MM.1S (cell line): ENCODE data around the gene OR6F1.

ENCODE experiments used
- DNase-seq: peaks from one replicate; pipeline ENCODE4 v3.0.0-alpha.2; 2015
- H2AFZ ChIP-seq: fragments of 300-600 bp; sonication (generic); 2 replicates; pipeline ENCODE4 v1.6.0; 2016; ENCODE audit warnings: antibody characterized with exemption, low read length
- H3F3A ChIP-seq: fragments of 300-600 bp; sonication (generic); 2 replicates; pipeline ENCODE4 v1.6.1; 2016; ENCODE audit warnings: mild to moderate bottlenecking, antibody characterized with exemption, low read length, moderate library complexity, mixed read lengths; ENCODE audit not compliant: insufficient read depth
- H3K27ac ChIP-seq: fragments of 300-600 bp; sonication (generic); 2 replicates; pipeline ENCODE4 v1.5.1; 2016; ENCODE audit warnings: mild to moderate bottlenecking, low read length
- H3K27me3 ChIP-seq: fragments of 300-600 bp; sonication (generic); replicated peaks from 2 replicates; pipeline ENCODE4 v1.6.0; 2016; ENCODE audit warnings: low read length; ENCODE audit not compliant: insufficient read depth
- H3K36me3 ChIP-seq: fragments of 300-600 bp; sonication (generic); replicated peaks from 2 replicates; pipeline ENCODE4 v1.6.1; 2016; ENCODE audit warnings: mild to moderate bottlenecking, low read length, mixed read lengths; ENCODE audit not compliant: insufficient read depth
- H3K4me1 ChIP-seq: fragments of 300-600 bp; sonication (generic); 2 replicates; pipeline ENCODE4 v1.6.1; 2016; ENCODE audit warnings: low read length, mixed read lengths
- H3K4me2 ChIP-seq: fragments of 300-600 bp; sonication (generic); 2 replicates; pipeline ENCODE4 v1.6.0; 2016; ENCODE audit warnings: low read depth, low read length
- H3K4me3 ChIP-seq: fragments of 300-600 bp; sonication (generic); 2 replicates; pipeline ENCODE4 v1.5.1; 2016; ENCODE audit warnings: low read length, mixed read lengths
- H3K79me2 ChIP-seq: fragments of 300-600 bp; sonication (generic); 2 replicates; pipeline ENCODE4 v1.6.1; 2016; ENCODE audit warnings: mixed run types, low read length, mixed read lengths
- H3K9ac ChIP-seq: fragments of 300-600 bp; sonication (generic); 2 replicates; pipeline ENCODE4 v1.6.1; 2016; ENCODE audit warnings: low read length, mixed read lengths
- H3K9me2 ChIP-seq: fragments of 300-600 bp; sonication (generic); replicated peaks from 2 replicates; pipeline ENCODE4 v1.6.1; 2016; ENCODE audit warnings: mild to moderate bottlenecking, low read length, mixed read lengths; ENCODE audit not compliant: insufficient read depth
- H3K9me3 ChIP-seq: fragments of 300-600 bp; sonication (generic); replicated peaks from 2 replicates; pipeline ENCODE4 v1.6.1; 2016; ENCODE audit warnings: mild to moderate bottlenecking, low read length, mixed read lengths; ENCODE audit not compliant: insufficient read depth
- H4K20me1 ChIP-seq: fragments of 300-600 bp; sonication (generic); 2 replicates; pipeline ENCODE4 v1.6.1; 2016; ENCODE audit warnings: mild to moderate bottlenecking, low read length, moderate library complexity, mixed read lengths; ENCODE audit not compliant: insufficient read depth
- EZH2 ChIP-seq: fragments of 300-600 bp; sonication (generic); optimal IDR thresholded peaks from 2 replicates; pipeline ENCODE3; 2017; ENCODE audit warnings: low read depth, mild to moderate bottlenecking, antibody characterized with exemption, low read length, mixed read lengths
- EZH2phosphoT487 ChIP-seq: fragments of 300-600 bp; sonication (generic); IDR thresholded peaks from 2 replicates; pipeline ENCODE4 v1.6.1; 2018; ENCODE audit warnings: antibody characterized with exemption, low read length
- TF ChIP-seq, protein P1 (sequence below): fragments of 300-600 bp; sonication (generic); IDR thresholded peaks from 2 replicates; pipeline ENCODE4 v1.5.1; 2016; ENCODE audit warnings: antibody characterized with exemption, low read length, mixed read lengths

Gene OR6F1

DNA sequence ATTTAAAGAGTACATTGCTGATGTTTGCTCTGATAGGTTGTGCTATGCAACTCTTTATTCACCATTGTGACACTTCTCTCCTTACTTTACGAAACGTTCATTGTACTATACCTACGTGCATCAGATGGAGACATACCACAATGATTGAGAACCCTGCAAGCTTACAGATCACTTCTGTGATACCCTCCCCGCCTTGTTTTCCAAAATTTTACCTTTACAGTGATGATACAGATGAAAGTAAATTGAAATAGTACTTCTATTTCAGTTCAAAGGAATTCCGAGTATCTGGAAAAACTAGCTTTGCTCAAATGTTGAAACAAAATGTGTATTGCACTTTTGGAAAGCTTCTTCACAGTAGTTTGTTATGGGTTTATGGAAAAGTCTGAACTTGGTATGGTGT, 25.3 kb upstream of the OR6F1 start:
- no peaks in the 10 kb centered on the region for H3K36me3 ChIP-seq
- TF ChIP-seq EZH2phosphoT487, result no peak
- TF ChIP-seq, protein P1, sequence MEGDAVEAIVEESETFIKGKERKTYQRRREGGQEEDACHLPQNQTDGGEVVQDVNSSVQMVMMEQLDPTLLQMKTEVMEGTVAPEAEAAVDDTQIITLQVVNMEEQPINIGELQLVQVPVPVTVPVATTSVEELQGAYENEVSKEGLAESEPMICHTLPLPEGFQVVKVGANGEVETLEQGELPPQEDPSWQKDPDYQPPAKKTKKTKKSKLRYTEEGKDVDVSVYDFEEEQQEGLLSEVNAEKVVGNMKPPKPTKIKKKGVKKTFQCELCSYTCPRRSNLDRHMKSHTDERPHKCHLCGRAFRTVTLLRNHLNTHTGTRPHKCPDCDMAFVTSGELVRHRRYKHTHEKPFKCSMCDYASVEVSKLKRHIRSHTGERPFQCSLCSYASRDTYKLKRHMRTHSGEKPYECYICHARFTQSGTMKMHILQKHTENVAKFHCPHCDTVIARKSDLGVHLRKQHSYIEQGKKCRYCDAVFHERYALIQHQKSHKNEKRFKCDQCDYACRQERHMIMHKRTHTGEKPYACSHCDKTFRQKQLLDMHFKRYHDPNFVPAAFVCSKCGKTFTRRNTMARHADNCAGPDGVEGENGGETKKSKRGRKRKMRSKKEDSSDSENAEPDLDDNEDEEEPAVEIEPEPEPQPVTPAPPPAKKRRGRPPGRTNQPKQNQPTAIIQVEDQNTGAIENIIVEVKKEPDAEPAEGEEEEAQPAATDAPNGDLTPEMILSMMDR, result no peak
- no peak for TF ChIP-seq EZH2
- H3K27ac ChIP-seq, result no peak overlapping the region
- no peak overlapping the region for H3K9ac ChIP-seq
- H3K9me3 ChIP-seq, result no peaks in the 10 kb centered on the region
- H4K20me1 ChIP-seq, result no peaks in the 10 kb centered on the region
- H2AFZ ChIP-seq, result no peak overlapping the region
- no peaks in the 10 kb centered on the region for H3K9me2 ChIP-seq
- H3K27me3 ChIP-seq, result no peaks in the 10 kb centered on the region
- no peaks in the 10 kb centered on the region for H3K79me2 ChIP-seq
- H3K4me1 ChIP-seq, result no peaks in the 10 kb centered on the region
- DNase-seq, result no peak
- no peak overlapping the region for H3K4me3 ChIP-seq
- no peaks in the 10 kb centered on the region for H3F3A ChIP-seq
- H3K4me2 ChIP-seq, result no peak overlapping the region

DNA sequence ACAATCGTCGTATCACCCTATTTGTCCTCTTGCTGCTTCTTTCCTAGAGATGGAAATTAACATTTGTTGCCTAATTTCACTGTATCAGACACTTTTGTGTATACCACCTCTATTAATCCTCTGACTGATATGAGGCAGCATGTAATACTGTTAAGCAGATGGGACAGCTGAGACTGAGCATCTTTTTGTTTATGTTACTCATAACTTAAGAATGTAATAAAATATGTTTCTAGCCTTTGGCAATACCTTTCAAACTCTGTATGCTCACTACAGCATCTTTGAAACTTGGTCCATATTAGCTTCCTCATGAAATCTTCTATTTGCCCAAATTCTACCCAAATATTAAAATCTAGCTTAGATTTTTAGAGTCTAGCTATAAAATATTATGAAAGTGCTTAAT, 24.3 kb upstream of the OR6F1 start:
- H3K27me3 ChIP-seq, result no peaks in the 10 kb centered on the region

DNA sequence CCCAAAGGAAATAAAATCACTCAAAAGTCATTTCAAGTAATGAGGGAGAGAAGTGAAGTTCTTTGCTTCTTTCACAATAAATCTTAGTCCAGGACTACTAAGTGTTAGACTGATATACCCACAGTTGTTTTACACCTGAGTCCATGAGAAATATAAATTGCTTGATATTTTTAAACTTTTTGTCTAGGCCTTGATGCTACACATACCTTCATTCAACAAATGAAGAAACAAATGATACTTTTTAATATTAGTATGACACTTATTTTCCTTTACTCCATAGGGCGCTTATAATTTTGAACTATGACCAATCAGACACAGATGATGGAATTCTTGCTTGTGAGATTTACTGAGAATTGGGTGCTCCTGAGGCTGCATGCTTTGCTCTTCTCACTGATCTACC, 21.9 kb upstream of the OR6F1 start, which contains the start of gene OR14K1:
Gene OR14K1, plus strand, starts transcription at position 301 of the 400 bp plus-strand sequence. Its CDS starts 0 bp downstream, at position 301.
- H3K9me3 ChIP-seq, result no peaks in the 10 kb centered on the region
- no peak within 1 kb of the TSS for H3K27ac ChIP-seq
- no peak for DNase-seq
- no peaks in the 10 kb centered on the region for H3K79me2 ChIP-seq
- TF ChIP-seq, protein P1, result no peak
- TF ChIP-seq EZH2phosphoT487 (no peak), EZH2 (no peak)
- H3K4me1 ChIP-seq, result no peaks in the 10 kb centered on the region
- H3K36me3 ChIP-seq, result no peaks in the 10 kb centered on the region
- no peaks in the 10 kb centered on the region for H3K9me2 ChIP-seq
- no peaks in the 10 kb centered on the region for H3K27me3 ChIP-seq
- H3F3A ChIP-seq, result no peaks in the 10 kb centered on the region
- no peak within 1 kb of the TSS for H3K4me3 ChIP-seq
- no peak within 1 kb of the TSS for H3K4me2 ChIP-seq
- no peak within 1 kb of the TSS for H3K9ac ChIP-seq
- no peak within 1 kb of the TSS for H2AFZ ChIP-seq
- H4K20me1 ChIP-seq, result no peaks in the 10 kb centered on the region

More for the DNA sequence above, 24.3 kb upstream of the OR6F1 start:
- Histone ChIP-seq H3K4me1 (no peaks in the 10 kb centered on the region), H3K79me2 (no peaks in the 10 kb centered on the region), H3K4me2 (no peak overlapping the region), H3K36me3 (no peaks in the 10 kb centered on the region), H3K27ac (no peak overlapping the region), H3K4me3 (no peak overlapping the region), H4K20me1 (no peaks in the 10 kb centered on the region), H3F3A (no peaks in the 10 kb centered on the region), H3K9ac (no peak overlapping the region), H2AFZ (no peak overlapping the region), H3K9me3 (no peaks in the 10 kb centered on the region), H3K9me2 (no peaks in the 10 kb centered on the region)
- no peak for TF ChIP-seq EZH2phosphoT487
- no peak for TF ChIP-seq EZH2
- TF ChIP-seq, protein P1, result no peak
- no peak for DNase-seq
